Hepatocyte (in vitro differentiated cells): ENCODE results near the gene CAPN11. TPM values are rescaled to one million over a fixed set of nuclear protein-coding genes. Genes with fewer than 3 reads are reported as not detected.

ENCODE experiments used
- DNase-seq: peaks from one replicate; pipeline ENCODE4 v3.0.0-alpha.2; 2016; ENCODE audit warnings: low spot score
- H2AFZ ChIP-seq: fragments of 200-600 bp; sonication (generic); 2 replicates; pipeline ENCODE4 v1.6.0; 2016; ENCODE audit warnings: antibody characterized with exemption, mild to moderate bottlenecking
- H3K27ac ChIP-seq: fragments of 200-600 bp; sonication (generic); 2 replicates; pipeline ENCODE4 v1.5.1; 2016; ENCODE audit warnings: mild to moderate bottlenecking
- H3K27me3 ChIP-seq: fragments of 200-600 bp; sonication (generic); 2 replicates; pipeline ENCODE4 v1.6.1; 2016
- H3K36me3 ChIP-seq: fragments of 200-600 bp; sonication (generic); replicated peaks from 2 replicates; pipeline ENCODE4 v1.5.1; 2016; ENCODE audit warnings: low read depth; ENCODE audit not compliant: insufficient read depth
- H3K4me1 ChIP-seq: fragments of 200-600 bp; sonication (generic); 2 replicates; pipeline ENCODE4 v1.5.1; 2016; ENCODE audit warnings: mild to moderate bottlenecking, moderate library complexity; ENCODE audit not compliant: insufficient read depth
- H3K4me2 ChIP-seq: fragments of 200-600 bp; sonication (generic); 2 replicates; pipeline ENCODE4 v1.6.0; 2016
- H3K4me3 ChIP-seq: fragments of 200-600 bp; sonication (generic); 2 replicates; pipeline ENCODE4 v1.5.1; 2016; ENCODE audit warnings: mild to moderate bottlenecking
- H3K79me2 ChIP-seq: fragments of 200-600 bp; sonication (generic); 2 replicates; pipeline ENCODE4 v1.6.0; 2017; ENCODE audit warnings: mild to moderate bottlenecking
- H3K9me2 ChIP-seq: fragments of 200-600 bp; sonication (generic); replicated peaks from 2 replicates; pipeline ENCODE4 v1.6.0; 2017; ENCODE audit warnings: mild to moderate bottlenecking; ENCODE audit not compliant: insufficient read depth
- H3K9me3 ChIP-seq: fragments of 200-600 bp; sonication (generic); 2 replicates; pipeline ENCODE4 v1.5.1; 2016; ENCODE audit warnings: low read depth, mild to moderate bottlenecking
- H4K20me1 ChIP-seq: fragments of 200-600 bp; sonication (generic); 2 replicates; pipeline ENCODE4 v1.6.0; 2016; ENCODE audit warnings: mild to moderate bottlenecking; ENCODE audit not compliant: insufficient read depth, poor library complexity, severe bottlenecking
- EZH2 ChIP-seq: fragments of 200-600 bp; sonication (generic); IDR thresholded peaks from 2 replicates; pipeline ENCODE4 v1.6.1; 2016; ENCODE audit warnings: antibody characterized with exemption, mild to moderate bottlenecking, borderline replicate concordance
- EZH2phosphoT487 ChIP-seq: fragments of 200-600 bp; sonication (generic); IDR thresholded peaks from one replicate; pipeline ENCODE4 v1.6.1; 2018; ENCODE audit warnings: antibody characterized with exemption, mild to moderate bottlenecking, low read depth, moderate library complexity; ENCODE audit not compliant: unreplicated experiment, severe bottlenecking
- WGBS: methylation state at CpG from one replicate; pipeline ENCODE4 v1.1.6; 2016; ENCODE audit warnings: low lambda C conversion rate; ENCODE audit errors: missing lambda C conversion rate; 5-methylcytosine and 5-hydroxymethylcytosine counted together
- polyA plus RNA-seq: library from polyadenylated mRNA; unstranded; fragments of >200 nt; fragmentation: Nextera tagmentation; extraction: Ambion mirVana; gene quantifications from 2 replicates; pipeline ENCODE4 v1.2.1, GENCODE V29; 2016
- total RNA-seq: library from RNA; depleted of rRNA; stranded (reverse); fragments of >200 nt; gene quantifications from 2 replicates; pipeline ENCODE4 v1.2.3, GENCODE V29; 2014
- TF ChIP-seq, protein P1 (sequence below): fragments of 200-600 bp; sonication (generic); IDR thresholded peaks from 2 replicates; pipeline ENCODE4 v1.5.1; 2016; ENCODE audit warnings: antibody characterized with exemption, mild to moderate bottlenecking; ENCODE audit not compliant: poor library complexity

The CAPN11 gene
- total and polyA plus RNA-seq, 2 experiments from 2014 or later, result 0.13 to 0.23 TPM

DNA sequence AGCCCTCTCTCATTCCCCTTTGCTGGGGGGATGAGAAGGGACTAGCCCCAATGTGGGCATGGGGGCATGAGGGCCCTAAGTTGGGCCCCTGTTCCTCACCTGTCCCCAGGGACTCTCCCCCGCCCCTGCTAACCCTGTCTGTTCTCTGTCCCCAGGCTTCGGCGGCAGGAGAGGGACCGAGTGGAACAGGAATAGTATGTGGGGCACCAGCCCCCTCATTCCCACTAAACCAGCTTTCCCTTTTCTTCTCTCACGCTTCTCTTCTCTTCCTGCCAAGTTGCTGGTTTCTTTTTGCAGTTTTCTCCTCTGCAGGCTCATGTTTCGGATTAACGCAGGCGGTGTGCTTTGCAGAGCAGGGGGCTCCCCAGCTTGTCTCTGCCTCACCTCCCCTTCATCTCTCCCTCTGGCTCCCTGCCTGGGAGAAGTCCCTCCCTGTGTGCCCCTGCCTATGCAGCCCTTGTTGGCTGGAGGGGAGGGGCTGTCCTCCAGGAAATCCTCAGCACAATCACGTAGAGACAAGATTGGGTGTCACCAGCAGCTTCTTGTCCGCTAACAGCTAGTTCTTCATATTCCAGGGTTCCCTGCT is 23.4 kb upstream of the CAPN11 start:
- Histone ChIP-seq H3K27ac (peak overlapping the region; percentile 88), H3K79me2 (peaks cover 30% of the 10 kb centered on the region), H3K4me2 (peak overlapping the region; percentile 55), H3K36me3 (no peaks in the 10 kb centered on the region), H3K9me2 (no peaks in the 10 kb centered on the region), H4K20me1 (no peaks in the 10 kb centered on the region), H3K27me3 (no peaks in the 10 kb centered on the region), H3K9me3 (no peaks in the 10 kb centered on the region), H3K4me3 (no peak overlapping the region), H2AFZ (no peak overlapping the region), H3K4me1 (peaks cover 30% of the 10 kb centered on the region)
- 66% methylated on average over 10 of the region's 10 CpGs for WGBS
- TF ChIP-seq, protein P1, sequence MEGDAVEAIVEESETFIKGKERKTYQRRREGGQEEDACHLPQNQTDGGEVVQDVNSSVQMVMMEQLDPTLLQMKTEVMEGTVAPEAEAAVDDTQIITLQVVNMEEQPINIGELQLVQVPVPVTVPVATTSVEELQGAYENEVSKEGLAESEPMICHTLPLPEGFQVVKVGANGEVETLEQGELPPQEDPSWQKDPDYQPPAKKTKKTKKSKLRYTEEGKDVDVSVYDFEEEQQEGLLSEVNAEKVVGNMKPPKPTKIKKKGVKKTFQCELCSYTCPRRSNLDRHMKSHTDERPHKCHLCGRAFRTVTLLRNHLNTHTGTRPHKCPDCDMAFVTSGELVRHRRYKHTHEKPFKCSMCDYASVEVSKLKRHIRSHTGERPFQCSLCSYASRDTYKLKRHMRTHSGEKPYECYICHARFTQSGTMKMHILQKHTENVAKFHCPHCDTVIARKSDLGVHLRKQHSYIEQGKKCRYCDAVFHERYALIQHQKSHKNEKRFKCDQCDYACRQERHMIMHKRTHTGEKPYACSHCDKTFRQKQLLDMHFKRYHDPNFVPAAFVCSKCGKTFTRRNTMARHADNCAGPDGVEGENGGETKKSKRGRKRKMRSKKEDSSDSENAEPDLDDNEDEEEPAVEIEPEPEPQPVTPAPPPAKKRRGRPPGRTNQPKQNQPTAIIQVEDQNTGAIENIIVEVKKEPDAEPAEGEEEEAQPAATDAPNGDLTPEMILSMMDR, result no peak
- TF ChIP-seq EZH2, result no peak
- no peak for TF ChIP-seq EZH2phosphoT487
- DNase-seq, result peak; percentile 55

DNA sequence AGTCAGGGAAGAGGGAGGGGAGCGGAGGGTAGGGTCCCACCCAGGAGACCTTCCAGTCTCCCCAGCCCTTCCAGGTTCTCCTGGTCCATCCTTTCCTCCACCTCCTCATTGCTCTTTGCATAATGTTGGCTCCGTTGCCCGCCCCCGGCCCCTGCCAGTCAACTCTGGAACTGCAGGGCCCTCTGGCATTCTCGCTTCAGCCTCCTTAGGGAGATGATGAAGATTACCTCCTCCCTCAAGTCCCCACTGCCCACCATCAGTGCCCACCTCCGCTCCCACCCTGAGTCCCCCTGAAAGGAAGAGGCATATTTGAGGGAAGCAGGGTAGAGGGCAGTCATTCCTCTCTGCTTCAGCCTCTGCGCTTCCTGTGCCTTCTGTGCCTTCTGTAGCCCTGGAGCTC is 22.7 kb upstream of the CAPN11 start:
- peaks cover 30% of the 10 kb centered on the region for H3K4me1 ChIP-seq
- peak overlapping the region; percentile 77 for H3K27ac ChIP-seq
- peak overlapping the region; percentile 55 for H3K4me2 ChIP-seq
- 85% methylated on average over 5 of the region's 7 CpGs for WGBS
- no peak for DNase-seq
- H3K9me3 ChIP-seq, result no peaks in the 10 kb centered on the region
- no peaks in the 10 kb centered on the region for H3K27me3 ChIP-seq
- no peaks in the 10 kb centered on the region for H4K20me1 ChIP-seq
- no peak overlapping the region for H3K4me3 ChIP-seq
- peaks cover 24% of the 10 kb centered on the region for H3K79me2 ChIP-seq
- no peaks in the 10 kb centered on the region for H3K9me2 ChIP-seq
- no peak for TF ChIP-seq EZH2
- no peak for TF ChIP-seq EZH2phosphoT487
- TF ChIP-seq, protein P1, result no peak
- H3K36me3 ChIP-seq, result no peaks in the 10 kb centered on the region
- H2AFZ ChIP-seq, result no peak overlapping the region

DNA sequence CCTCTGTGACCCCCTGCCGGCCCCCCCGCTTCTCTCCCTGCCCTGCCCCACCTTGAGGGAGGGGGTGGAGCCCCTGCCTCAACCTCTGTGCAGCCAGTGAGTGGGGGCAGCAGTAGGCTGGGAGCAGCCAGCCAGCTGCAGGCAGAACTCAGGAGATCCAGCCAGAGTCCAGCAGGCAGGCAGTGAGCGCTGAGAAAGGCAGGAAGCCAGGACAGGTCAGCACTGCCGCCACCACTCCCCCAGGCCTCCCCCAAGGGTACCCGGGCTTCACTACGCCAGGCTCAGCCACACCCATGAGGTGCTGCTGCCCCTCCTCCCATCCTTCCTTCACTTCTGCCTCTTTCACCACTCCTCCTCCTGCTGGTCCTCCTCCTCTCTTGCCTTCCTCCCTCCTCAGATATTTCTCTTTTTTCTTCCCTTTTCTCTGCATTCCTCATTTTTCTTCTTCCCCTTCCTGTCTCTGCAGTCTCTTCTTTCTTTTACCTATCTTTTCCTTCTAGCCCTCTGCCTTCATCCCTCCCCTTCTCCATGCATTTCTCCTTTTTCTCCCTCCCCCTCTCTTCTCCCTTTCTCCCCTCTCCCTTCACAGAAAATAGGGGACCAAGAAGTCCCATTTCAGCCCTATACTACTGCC is 19.8 kb upstream of the CAPN11 start:
- DNase-seq, result no peak
- H3K27me3 ChIP-seq, result no peaks in the 10 kb centered on the region
- no peaks in the 10 kb centered on the region for H4K20me1 ChIP-seq
- no peak overlapping the region for H3K27ac ChIP-seq
- TF ChIP-seq, protein P1, result no peak
- no peak for TF ChIP-seq EZH2
- TF ChIP-seq EZH2phosphoT487, result no peak
- H2AFZ ChIP-seq, result no peak overlapping the region
- H3K9me3 ChIP-seq, result no peaks in the 10 kb centered on the region
- H3K36me3 ChIP-seq, result no peaks in the 10 kb centered on the region
- 80% methylated on average over 5 of the region's 6 CpGs for WGBS
- H3K9me2 ChIP-seq, result no peaks in the 10 kb centered on the region
- H3K4me3 ChIP-seq, result no peak overlapping the region
- no peak overlapping the region for H3K4me2 ChIP-seq
- peaks cover 12% of the 10 kb centered on the region for H3K4me1 ChIP-seq
- peaks cover 6% of the 10 kb centered on the region for H3K79me2 ChIP-seq
